ENCODE measurements around the gene HHIPL1.

DNA sequence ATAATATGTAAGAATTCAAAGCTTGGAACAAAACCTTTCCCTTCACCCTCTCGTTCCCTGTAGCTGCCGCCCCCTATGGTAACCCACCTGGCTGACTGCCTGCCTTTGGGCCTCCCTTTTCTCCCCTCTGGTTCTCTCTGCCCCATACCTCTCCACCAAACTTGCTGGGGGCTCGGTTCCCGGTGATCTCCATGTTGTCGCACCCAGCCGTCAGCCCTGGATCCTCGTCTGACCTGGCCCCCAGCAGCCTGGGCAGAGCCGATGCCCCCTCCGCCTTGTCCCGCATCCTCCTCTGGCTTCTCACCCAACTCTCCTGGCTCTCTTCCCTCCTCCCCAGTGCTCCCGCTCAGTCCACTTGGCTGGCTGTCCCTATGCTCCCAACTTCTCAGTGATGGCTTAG lies 43.7 kb downstream of the HHIPL1 start:
- TF ChIP-seq POLR2A (IDR thresholded peaks at IDR 0.05; ENCODE audit: low read length) (no peak), GATA1 (IDR thresholded peaks at IDR 0.05; ENCODE audit: low read depth, low read length) (no peak)

All from erythroblast (primary cell).